AG04450 (cell line): ENCODE results near the gene CCL1. TPM values are rescaled to one million over a fixed set of nuclear protein-coding genes. Genes with fewer than 3 reads are reported as not detected.

Experiments
- CTCF ChIA-PET: fragments of 300-600, 350-600 bp; formaldehyde crosslinking; extraction: SDS; loops from one replicate; lab custom pipeline; 2022; ENCODE audit warnings: antibody characterized with exemption, inconsistent platforms; lab: Charles Lee
- POLR2A ChIA-PET: fragments of 350-600 bp; formaldehyde crosslinking; extraction: SDS; loops from one replicate; lab custom pipeline; 2021; ENCODE audit warnings: antibody characterized with exemption, inconsistent platforms; lab: Yijun Ruan, JAX
- DNase-seq: peaks from one replicate; pipeline ENCODE4 v3.0.0-alpha.2; 2011; ENCODE audit warnings: low read depth, low spot score
- H3K27ac ChIP-seq: one replicate; pipeline ENCODE4 v1.5.1; 2012; ENCODE audit warnings: low read depth, low read length, control low read depth
- H3K27me3 ChIP-seq: one replicate; pipeline ENCODE4 v1.6.0; 2012; ENCODE audit warnings: low read length; ENCODE audit not compliant: control insufficient read depth, insufficient read depth
- H3K4me3 ChIP-seq: 2 replicates; pipeline ENCODE4 v1.5.1; 2011; ENCODE audit warnings: mild to moderate bottlenecking, low read depth, low read length, control low read depth
- H3K9me3 ChIP-seq: 2 replicates; pipeline ENCODE4 v1.5.1; 2012; ENCODE audit warnings: low read length; ENCODE audit not compliant: control insufficient read depth, insufficient read depth
- polyA plus RNA-seq: library from polyadenylated mRNA; depleted of rRNA; stranded (reverse); fragments of >200 nt; gene quantifications from 2 replicates; pipeline ENCODE4 v1.2.3, GENCODE V29; 2011; rRNA removed
- TF ChIP-seq, protein P1 (sequence below): IDR thresholded peaks from 2 replicates; pipeline ENCODE4 v1.5.1; 2011; ENCODE audit warnings: low read depth, low read length, control low read depth, inconsistent platforms

CCL1 gene
- polyA plus RNA-seq, 1 experiment, result not detected

- POLR2A ChIA-PET, result no interaction called here
- DNase-seq, result no peak
- H3K27me3 ChIP-seq, result no peaks in the 10 kb centered on the region
- TF ChIP-seq, protein P1, sequence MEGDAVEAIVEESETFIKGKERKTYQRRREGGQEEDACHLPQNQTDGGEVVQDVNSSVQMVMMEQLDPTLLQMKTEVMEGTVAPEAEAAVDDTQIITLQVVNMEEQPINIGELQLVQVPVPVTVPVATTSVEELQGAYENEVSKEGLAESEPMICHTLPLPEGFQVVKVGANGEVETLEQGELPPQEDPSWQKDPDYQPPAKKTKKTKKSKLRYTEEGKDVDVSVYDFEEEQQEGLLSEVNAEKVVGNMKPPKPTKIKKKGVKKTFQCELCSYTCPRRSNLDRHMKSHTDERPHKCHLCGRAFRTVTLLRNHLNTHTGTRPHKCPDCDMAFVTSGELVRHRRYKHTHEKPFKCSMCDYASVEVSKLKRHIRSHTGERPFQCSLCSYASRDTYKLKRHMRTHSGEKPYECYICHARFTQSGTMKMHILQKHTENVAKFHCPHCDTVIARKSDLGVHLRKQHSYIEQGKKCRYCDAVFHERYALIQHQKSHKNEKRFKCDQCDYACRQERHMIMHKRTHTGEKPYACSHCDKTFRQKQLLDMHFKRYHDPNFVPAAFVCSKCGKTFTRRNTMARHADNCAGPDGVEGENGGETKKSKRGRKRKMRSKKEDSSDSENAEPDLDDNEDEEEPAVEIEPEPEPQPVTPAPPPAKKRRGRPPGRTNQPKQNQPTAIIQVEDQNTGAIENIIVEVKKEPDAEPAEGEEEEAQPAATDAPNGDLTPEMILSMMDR, result no peak
- no peaks in the 10 kb centered on the region for H3K9me3 ChIP-seq
- CTCF ChIA-PET, result interaction anchor here (1.0 to 14.2 kb wide), 2 partner anchors 49 to 140 kb away, joined by 3 to 192 read pairs; partner anchors contain the start of gene CCL1
- no peak overlapping the region for H3K27ac ChIP-seq
- no peak overlapping the region for H3K4me3 ChIP-seq
Observed at GRCh38 chr17:34311291-34311690, 51.7 kb downstream of the CCL1 start.

Other genes starting within 250 kb of the CCL1 start
- gene CCL2, start 107.9 kb downstream of the CCL1 start, polyA plus RNA-seq, result 119 and 176 TPM in 2 replicates
- gene CCL7, start 93.0 kb downstream of the CCL1 start, polyA plus RNA-seq, result 0.50 and 0.62 TPM in 2 replicates
- gene CCL11, start 77.5 kb downstream of the CCL1 start, polyA plus RNA-seq, result 0.73 and 0.89 TPM in 2 replicates
- 0.06 TPM in 1 of 2 replicates, not detected in the other for gene CCL8, start 43.8 kb downstream of the CCL1 start, polyA plus RNA-seq
- 0.16 TPM in 1 of 2 replicates, not detected in the other for gene CCL13, start 6.8 kb downstream of the CCL1 start, polyA plus RNA-seq
- gene TMEM132E, start 216.3 kb upstream of the CCL1 start, polyA plus RNA-seq, result not detected in 2 replicates